HG02588 (cell line): ENCODE measurements around the gene CABP2.

Experiments used
- ATAC-seq: cut with Tn5 transposase; IDR thresholded peaks from one replicate; pipeline ENCODE4 v1.9.1; 2021; ENCODE audit warnings: mild to moderate bottlenecking, moderate library complexity; ENCODE audit not compliant: unreplicated experiment

CABP2 gene

GRCh38 chr11:67508486-67509121, 14.6 kb downstream of the CABP2 start:
- ATAC-seq = peak; percentile 34

GRCh38 chr11:67507864-67508485, 15.3 kb downstream of the CABP2 start, which contains the start of gene CDK2AP2:
CDK2AP2 (minus strand) TSS chr11:67508162; CDS start chr11:67508082, 80 bp downstream.
- peak; percentile 67 for ATAC-seq

- no peak for ATAC-seq
Measured at GRCh38 chr11:67507242-67507863, 15.9 kb downstream of the CABP2 start.

DNA sequence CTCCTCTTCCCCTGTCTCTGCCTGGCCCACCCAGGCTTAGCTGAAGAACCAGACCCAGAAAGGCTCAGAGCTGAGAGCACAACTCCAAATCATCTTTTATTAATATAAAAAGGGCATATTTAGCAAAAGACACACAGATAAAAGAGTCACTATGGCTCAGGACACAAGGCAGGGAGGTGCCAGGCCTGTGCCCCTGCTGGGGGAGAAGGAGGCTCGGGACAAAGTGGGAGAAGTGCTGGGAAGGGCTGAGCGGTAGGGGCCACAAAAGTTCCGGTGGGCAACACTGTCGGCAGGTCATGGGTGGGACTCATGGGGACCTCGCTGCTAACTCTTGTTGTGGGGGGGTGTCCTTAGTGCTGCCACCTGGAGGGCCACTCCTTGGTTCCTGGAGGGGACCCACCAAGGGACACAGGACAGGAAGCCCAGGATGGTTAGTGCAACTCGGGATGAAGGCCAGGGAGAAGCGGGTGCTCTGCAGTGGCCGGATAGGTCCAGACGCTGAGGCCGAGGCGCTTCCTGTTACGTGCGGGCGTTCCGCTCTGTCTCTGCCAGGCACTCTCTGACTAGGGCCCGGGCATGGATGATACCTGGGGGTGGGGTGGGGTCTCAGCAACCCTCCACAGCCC, 16.7 kb downstream of the CABP2 start:
- ATAC-seq = no peak

- peak; percentile 23 for ATAC-seq
Measured at GRCh38 chr11:67505605-67506396, 17.4 kb downstream of the CABP2 start.

DNA sequence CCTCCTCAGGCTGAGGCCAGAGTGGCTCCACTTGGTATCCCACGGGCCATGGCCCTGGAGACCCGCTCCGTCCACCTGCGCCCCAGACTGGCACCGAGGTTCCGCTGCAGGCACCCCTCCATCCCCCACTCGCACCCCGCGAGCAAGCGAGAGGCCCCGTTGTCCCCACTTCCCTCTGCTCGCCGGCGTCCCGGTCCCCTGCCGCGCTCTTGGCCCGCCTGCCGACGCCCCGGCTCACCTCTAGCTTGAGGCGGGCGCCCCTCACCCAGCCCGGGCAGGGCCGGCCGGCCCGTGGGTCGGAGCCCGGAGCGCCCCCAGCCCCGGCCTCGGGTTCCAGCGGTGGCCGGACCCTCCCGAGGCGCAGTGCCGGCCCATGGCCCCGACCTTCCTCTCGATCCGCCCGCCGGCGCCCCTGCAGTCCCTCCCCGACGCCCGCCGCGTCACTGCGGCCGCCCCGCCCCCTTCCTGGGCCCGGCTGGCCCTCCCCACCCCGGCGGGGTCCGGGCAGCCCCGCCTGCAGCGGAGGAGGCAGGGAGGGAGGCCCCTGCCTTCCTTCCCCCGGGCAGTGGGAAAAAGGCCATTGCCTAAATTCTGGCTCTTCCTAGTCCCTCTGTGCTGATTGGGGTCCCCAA, 18.2 kb downstream of the CABP2 start, which contains the start of gene PITPNM1:
Gene PITPNM1 (minus strand): TSS at position 414 of the 632 bp plus-strand sequence. CDS start 1,183 bp downstream, outside the sequence.
- ATAC-seq = no peak

GRCh38 chr11:67504005-67504949, 19.0 kb downstream of the CABP2 start:
- no peak for ATAC-seq

DNA sequence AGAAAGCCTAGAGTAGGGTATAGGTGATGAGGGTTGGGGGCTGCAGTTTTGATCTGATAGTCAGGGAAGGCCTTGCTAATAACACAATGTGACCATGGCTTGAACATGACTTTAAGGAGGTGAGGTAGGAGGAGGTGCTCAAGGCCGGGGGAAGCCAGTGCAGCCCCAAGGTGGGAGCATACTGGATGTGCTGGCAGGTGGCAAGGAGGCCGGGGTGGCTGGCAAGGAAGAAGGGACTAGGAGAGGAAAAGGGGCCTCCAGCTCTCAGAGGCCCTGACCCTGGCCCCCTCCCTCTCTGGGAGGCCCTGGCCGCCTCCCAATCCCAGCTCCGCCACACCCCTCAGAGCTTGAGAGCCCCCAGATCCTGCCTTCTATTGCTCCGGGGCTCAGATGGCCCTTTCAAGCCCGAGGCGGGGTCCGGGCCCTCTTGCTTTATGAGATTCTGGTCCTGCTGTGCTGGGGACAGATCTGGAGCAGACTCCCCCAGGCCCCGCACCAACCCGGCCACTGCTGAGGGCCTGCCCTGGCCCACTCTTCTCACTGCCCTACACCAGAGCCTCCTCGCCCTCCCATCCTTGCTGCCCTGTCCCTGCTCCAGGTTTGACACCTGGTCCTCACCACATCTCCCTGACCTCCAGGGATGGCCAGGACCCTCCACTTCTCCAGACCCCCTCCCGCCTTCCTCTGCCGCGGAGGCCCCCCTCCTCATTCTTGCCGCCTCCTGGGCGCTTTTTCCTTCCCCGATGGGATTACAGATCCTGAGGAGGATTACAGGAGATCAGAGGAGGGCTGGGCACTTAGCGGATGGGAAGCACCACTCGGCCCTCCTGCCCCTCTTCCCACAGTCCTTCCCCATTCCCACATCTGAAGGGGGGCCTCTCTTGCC, 19.9 kb downstream of the CABP2 start:
- no peak for ATAC-seq

DNA sequence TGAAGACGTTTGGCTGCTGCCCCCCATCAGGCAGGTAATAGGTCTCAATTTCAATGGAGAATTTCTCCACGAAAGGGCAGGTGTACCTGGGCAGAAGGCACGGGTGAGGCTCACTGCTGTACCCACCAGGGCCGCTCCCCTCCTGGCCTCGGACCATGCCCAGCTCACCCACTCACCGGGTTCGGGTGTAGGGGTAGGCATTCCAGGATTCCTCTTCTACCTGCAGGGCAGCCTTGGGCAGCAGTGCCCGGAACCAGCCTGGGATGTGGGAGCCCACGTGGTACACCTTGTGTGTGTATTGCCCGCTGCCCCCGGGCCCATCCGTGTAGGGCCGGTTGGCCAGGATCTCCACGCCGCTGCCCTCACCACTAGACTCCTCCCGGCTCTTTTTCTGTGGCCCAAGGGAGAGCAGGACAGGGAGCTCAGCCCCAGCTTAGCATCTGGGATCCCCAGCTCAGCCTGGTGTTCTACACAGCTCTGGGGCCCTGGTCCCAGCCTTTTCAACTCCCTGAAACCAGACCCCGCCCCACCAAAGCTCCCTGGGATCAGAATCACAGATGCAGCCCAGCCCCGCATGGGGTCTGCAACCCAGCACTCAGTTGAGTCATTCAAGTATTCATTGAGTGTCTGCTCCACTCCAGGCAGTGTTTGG, 20.8 kb downstream of the CABP2 start:
- ATAC-seq = no peak

DNA sequence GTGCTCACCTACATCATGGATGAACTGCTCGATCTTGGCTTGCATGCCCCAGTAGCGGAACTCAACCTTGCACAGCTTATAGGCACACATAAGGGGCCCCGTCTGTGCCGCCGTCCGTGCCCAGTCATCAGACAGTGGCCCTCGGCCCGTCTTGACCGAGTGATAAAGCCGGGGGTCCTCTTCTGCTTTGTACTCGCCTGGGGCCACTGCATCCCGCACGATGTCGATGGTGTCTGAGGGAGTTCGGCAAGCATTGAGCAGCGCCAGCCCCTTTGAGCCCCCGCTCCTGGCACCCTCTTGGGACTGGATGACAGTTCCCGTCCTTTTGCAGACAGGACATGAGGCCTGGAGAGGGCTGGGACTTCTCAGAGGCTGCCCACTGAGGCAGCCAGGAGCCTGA, 21.4 kb downstream of the CABP2 start:
- ATAC-seq = no peak

DNA sequence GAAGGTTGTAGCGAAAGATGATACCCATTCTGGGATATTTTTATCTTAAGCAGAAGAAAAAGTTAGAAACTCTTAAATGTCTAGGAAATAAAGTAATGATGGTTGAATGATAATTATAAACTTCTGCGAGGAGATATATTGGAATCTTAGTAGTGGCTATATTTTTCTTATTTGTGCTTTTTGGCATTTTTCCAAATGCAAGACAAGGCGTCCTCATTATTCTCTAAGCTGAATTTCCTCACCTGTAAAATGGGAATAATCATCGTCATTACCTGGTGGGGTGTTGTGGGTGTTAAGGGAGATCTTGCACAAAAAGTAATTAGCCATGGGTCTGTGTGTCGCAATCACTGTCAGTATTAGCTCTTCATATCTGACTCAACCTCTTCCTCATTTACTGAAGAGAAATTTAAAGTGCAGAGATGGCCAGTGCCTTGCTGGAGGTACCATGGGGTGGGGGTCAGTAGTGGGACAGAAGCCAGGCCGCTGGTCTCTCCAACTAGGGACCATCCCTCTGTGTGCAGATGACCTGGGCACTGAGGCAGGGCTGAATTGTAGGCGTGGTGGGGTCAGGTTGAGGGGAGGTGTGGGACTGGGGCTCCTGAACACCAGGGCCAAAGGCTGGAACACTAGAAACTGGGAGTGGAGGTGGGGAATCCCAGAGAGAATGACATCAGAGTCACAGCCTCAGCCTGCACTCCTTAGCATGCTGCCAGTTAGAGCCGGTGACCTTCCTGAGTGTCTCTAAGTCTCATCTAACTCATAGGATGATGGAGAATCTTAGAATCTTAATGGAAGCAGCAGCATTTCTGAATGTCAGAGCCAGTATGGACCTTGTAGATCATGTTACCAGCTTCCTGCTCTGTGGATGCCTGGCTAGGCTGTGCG, 22.2 kb downstream of the CABP2 start:
- ATAC-seq = no peak

DNA sequence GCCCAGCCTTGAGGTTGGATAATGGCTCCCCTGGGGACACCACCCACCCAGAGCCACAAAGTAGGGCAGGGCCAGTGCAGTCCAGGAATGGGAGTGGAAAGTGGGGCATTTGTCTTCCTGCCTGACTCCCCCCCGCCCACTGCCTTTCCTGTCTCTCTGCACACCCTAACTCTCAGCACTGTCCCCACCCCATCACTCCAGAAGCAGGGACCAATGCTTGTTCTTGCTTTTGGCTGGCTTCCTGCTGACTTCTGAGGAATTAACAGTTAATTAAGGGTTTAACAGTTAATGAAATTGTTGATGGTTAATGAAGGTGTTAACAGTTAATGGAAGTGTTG, 22.8 kb downstream of the CABP2 start:
- no peak for ATAC-seq

DNA sequence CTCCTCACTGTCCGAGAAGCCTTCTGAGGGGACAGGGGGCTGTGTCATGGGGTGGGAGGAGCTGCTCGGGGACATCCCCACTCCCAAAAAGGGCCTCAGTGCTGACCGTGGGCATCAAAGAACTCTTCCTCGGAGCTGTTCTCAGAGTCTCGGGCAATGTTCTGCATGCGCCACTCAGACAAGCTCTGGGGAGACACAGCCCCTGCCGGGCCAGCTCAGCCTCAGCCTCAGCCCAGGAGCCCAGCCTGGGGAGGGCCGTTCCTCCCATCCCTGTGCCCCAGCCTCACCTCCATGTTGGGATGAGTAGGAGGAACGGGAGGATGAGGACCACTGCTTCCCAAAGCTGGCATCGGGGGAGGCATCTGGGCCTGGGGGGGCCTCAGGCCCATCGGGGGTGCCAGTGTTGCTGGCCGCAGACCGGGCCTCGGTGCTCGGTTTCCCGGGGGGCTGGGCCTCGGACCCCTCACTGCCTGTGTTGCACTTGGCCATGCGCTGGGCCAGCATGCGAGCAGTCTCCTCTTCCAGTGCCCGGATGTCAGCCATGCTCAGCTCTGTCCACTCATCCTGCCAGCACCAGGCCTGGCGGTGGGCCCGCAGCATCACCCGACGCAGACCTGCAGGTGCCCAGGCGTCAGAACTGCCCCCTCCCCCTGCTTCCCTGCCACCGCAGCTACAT, 23.3 kb downstream of the CABP2 start:
- ATAC-seq = no peak

DNA sequence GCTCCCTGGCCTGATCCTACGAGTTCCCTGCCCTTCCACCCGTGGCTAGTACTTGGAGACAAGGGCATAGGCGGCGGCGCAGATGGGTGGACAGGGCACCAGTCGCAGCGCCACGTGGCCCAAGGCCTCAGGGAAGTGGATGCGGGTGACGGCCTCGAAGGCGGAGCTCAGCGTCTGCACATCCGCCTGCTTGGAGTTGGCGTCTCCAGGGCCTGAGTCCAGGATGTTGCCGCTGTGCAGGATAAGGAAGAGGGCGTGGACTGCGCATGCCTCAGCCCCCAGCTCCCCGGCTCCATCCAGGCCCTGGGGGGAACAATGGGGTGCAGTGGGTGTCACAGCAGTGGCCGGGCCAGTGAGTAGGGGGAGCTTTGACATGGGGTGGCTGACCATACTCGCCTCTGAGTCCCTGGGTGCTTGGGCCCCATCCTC, 24.7 kb downstream of the CABP2 start:
- ATAC-seq = no peak

DNA sequence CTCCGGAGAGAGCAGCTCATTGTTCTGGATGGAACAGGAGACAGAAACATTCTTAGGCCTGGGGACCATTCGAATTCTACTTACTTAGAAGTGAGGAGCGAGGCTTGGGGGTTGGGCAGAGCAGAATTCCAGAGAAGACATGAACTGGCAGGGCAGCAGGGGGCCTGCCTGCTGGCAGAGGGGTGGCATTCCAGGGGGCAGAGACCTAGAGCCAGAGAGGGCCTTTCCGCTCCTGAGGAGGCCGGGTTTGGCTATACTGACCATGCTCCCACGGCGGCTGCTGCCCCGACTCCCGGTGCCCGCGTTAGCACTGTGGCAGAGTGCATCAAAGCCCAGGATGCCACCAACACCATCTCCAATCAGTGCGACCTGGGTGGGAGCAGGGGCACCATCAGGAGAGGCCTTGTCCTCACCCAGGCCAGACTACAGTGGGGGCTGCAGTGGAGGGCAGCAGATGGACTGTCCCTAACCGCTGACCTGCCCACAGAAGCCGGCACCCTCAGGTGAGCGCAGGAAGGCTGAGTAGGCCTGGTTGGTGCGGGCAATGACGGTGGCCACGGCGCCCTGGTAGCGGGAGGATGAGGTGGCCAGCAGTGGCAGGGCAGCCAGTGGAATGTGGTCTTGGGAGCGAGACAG, 25.5 kb downstream of the CABP2 start:
- no peak for ATAC-seq

- no peak for ATAC-seq
Measured at GRCh38 chr11:67496113-67496512, 27.1 kb downstream of the CABP2 start.
